ACHN (cell line): Measurements from ENCODE around the gene HCN1.
A peak's percentile ranks its signal among the peaks of the same experiment; 100 is the strongest.
"Not testable (repeated sequence)": the region's sequence is repeated elsewhere in the genome, so short reads cannot be mapped to it uniquely, and the experiment has no call there.

ENCODE experiments used
- DNase-seq: peaks from one replicate; pipeline ENCODE4 v3.0.0-alpha.2; 2015
- in situ Hi-C: cut with HindIII; loops from 2 replicates; pipeline ENCODE4 v1.10.0; 2017; ENCODE audit warnings: low sequenced_read_pairs, low pct_ligation_motif_present, low pct_unique_long_range_greater_than_20kb

Gene HCN1

GRCh38 chr5:45627076-45627656 is 69.0 kb downstream of the HCN1 start:
- DNase-seq = no peak
- in situ Hi-C loops = no loop called here

GRCh38 chr5:45623832-45624231 is 72.3 kb downstream of the HCN1 start:
- in situ Hi-C loops = no loop called here
- no peak for DNase-seq

DNA sequence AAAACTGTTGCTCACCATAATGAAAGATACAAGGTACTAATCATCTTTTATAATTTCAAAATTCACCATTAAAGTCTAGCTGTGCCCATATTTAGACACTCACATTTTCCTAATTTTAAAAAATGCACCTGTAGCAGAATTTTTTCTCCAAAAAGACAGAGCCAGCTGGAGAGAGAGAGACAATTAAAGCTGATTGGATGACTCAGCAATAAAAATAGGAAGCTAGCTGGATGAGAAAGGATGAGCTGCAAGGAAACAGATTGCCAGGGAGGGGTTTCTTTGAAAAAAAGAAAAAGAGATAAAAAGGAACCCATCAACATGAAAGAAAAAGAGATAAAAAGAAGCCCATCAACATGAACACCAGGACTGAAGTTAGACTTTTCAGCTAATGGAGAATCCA is 73.8 kb downstream of the HCN1 start:
- in situ Hi-C loops = no loop called here
- DNase-seq = no peak

DNA sequence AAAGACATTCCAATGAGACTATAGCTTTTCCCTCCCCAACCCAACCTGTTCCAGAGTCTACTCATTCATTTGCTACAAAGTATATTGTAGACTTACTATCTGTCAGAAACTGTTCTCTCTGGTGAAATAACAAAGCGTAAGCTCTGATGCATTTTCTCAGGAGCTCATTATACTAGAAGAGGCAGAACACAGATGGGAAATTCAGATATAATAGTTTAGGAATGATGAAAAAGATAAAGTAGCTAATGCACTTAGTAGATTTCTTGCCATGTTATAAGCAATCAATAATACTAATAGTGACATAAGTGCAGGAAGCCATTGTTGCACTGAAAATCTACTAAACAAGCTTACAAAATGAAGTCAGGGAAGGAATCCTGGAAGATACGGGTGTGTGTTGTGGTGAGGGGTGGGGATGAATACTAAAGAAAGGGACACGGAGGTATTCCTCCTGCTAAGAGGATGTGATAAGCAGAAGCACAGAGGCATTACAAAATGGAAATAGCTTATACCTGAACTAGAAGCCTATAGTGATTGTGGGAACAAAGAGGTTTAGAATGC is 78.2 kb downstream of the HCN1 start:
- DNase-seq = no peak
- in situ Hi-C loops = no loop called here

DNA sequence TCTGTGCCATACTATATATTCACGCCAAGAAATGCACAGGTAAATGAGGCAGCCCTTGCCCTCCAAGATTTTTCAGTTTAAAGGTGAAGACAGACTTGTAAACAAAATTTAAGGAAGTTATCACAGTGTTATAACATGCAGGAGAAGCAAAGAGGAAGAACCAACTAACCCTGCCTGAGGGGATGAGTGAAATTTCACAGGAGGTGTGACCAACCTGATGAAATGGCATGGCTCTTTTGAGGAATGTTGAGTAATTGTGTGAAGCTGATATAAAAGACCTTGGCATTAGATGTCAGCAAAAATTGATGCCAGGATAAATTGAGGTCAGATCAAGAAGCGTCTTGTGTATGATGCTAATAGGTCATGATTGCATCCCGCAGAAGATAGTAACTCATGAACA is 86.5 kb downstream of the HCN1 start:
- no peak for DNase-seq
- in situ Hi-C loops = no loop called here

DNA sequence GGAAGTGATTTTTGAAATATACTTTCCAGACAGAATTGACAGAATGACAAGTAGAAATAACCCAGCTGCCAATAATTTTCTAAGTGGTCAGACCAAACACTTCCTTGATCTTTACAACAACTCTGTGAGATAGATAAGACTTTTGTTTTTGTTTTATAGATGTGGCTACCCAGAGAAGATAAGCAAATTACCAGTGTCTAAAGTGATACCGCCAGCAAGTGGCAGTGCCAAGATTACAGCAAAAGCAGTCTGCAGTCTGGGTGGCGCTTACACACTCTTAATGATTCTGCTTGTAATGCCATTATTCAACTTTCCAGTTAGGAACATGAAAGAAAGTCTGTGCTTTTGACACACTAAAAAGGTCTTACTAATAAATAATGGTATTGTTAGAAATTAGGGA is 92.1 kb downstream of the HCN1 start:
- DNase-seq = no peak
- in situ Hi-C loops = no loop called here

DNA sequence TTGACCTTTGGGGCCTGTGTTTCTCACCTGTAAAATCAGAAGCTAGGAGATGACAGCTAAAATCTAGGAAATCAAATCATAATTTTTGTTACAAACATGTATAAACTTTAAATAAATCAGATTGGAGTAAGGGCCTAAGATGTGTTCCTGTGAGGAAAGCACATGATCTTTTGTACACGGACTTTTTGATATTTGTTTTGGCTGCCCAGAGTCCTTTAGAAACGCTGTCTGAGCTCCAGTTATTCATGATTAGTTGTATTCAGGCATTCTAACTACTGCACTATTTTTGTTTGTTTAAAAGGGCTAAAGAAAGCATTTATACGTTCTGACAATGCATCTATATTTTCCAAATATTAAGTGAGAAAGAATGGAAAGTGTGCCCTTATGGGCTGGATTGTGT is 94.8 kb downstream of the HCN1 start:
- no peak for DNase-seq
- in situ Hi-C loops = no loop called here

DNA sequence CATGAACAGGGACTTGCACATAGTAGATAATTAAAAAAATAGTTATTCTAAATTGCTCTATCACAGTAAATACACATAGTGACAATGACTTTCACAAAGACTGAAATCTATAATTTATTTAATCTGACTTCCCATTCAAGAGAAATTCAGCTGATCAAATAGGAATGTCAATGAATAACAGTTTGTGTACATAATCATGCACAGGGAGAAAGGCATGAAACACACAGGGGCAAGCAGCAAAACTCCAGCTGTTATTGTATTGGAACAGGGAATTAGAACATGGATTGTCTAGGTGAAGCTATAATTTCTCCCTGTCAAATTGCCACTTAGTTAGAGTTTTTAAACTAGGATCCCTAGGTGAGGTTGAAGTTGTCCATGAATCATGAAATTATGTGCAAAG is 99.9 kb downstream of the HCN1 start:
- in situ Hi-C loops = no loop called here

GRCh38 chr5:45586001-45586400 is 110.2 kb downstream of the HCN1 start:
- DNase-seq, in situ Hi-C loops: not testable (repeated sequence)

More for the DNA sequence above, 99.9 kb downstream of the HCN1 start:
- no peak for DNase-seq

DNA sequence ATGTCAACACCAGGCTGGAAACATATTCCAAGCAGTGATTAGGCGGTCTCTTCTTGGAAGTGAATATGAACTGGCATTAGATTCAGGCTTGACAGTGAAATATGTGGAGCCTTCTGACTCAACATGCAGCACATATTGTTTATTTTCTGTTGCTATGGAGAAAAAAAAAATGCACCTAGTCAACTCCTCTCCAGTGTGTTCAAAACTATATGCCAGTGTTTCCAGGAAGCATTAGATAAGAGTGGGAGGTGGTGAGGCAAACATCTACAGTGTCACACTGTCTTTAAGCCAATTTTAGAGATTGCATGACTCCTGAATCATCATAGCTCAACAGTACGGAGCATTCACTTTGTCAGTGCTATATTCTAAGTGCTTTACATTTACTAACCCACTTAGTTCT is 117.9 kb downstream of the HCN1 start:
- no peak for DNase-seq
- in situ Hi-C loops = no loop called here

DNA sequence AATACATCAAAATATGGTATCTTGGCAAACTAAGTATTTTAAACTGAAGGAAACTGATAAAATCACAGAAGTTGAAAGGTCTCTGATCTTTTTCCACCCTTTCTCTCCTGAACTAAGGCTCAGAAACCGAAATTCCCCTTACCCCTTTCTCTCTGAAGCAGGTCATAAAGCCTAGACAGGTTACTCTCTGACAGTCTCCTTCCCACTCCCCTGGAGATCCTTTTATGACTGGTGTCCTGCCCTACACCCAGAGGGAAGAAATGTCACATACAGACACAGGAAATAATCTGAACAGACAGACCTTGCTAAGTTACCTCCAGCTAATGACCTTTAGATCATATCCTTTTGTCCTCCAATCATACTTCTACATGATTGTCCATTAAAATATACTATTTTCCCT is 127.4 kb downstream of the HCN1 start:
- no peak for DNase-seq

GRCh38 chr5:45542421-45542820 is 153.8 kb downstream of the HCN1 start:
- no peak for DNase-seq
- in situ Hi-C loops = no loop called here

More for the DNA sequence above, 127.4 kb downstream of the HCN1 start:
- in situ Hi-C loops = no loop called here

- in situ Hi-C loops = no loop called here
- DNase-seq = no peak
These were observed 162.5 kb downstream of the HCN1 start for GRCh38 chr5:45533663-45534062.

- no peak for DNase-seq
- in situ Hi-C loops = no loop called here
These were observed 163.2 kb downstream of the HCN1 start for GRCh38 chr5:45532826-45533624.

- DNase-seq = peak; percentile 65
- in situ Hi-C loops = no loop called here
These were observed 175.1 kb downstream of the HCN1 start for GRCh38 chr5:45521067-45521466.

- DNase-seq = peak; percentile 21
- in situ Hi-C loops = no loop called here
These were observed 183.7 kb downstream of the HCN1 start for GRCh38 chr5:45512521-45512920.

DNA sequence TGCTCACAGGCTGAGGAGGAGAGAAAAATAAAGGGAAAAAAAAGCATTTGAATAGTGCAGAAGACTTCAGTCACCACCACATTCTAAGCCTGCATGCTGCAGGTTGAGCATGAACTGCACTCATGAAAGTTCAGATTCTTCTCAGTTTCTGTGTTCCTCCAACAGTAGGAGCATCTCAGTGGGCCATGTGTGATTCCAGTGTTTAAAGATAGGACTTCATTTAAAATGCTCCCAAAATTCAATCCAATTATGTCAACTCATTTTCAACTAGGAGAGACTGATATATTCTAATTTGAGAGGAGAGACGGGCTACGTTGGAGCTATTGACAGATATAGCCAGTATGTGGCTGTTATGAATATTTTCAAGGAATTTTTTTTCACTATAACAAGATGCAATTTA is 186.8 kb downstream of the HCN1 start:
- no peak for DNase-seq
- in situ Hi-C loops = no loop called here

- DNase-seq = no peak
- in situ Hi-C loops = no loop called here
These were observed 188.0 kb downstream of the HCN1 start for GRCh38 chr5:45508135-45508534.

GRCh38 chr5:45507178-45507577 is 189.0 kb downstream of the HCN1 start:
- peak; percentile 1 for DNase-seq
- in situ Hi-C loops = no loop called here

DNA sequence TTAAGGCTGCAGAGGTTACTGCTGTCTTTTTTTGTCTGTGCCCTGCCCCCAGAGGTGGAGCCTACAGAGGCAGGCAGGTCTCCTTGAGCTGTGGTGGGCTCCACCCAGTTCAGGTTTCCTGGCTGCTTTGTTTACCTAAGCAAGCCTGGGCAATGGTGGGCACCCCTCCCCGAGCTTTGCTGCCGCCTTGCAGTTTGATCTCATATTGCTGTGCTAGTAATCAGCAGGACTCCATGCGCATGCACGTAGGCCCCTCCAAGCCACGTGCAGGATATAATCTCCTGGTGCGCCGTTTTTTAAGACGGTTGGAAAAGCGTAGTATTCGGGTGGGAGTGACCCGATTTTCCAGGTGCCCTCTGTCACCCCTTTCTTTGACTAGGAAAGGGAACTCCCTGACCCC is 197.2 kb downstream of the HCN1 start:
- DNase-seq, in situ Hi-C loops: not testable (repeated sequence)
